Measurements from ENCODE around the gene KCNQ4. TPM values are rescaled to one million over a fixed set of nuclear protein-coding genes. Genes with fewer than 3 reads are reported as not detected.

The KCNQ4 gene
- total and polyA plus RNA-seq, 2 donors (not counting 3 experiments of a cell fraction or from before 2014, with no cell fraction given): 0.06 to 0.07 TPM

- TF ChIP-seq POLR2AphosphoS5 (IDR thresholded peaks at IDR 0.05; ENCODE audit: insufficient read depth, low read depth, low read length) (no peak), CTCF (IDR thresholded peaks at IDR 0.05; ENCODE audit: extremely low read depth in 1 of 2, insufficient read depth in 1 of 2, low read depth in 1 of 2, low read length in 2 of 2) (no peak), JUN (IDR thresholded peaks at IDR 0.05; ENCODE audit: borderline replicate concordance, insufficient read depth, insufficient read length, low read depth) (no peak), POLR2A (IDR thresholded peaks at IDR 0.05; ENCODE audit: low read depth, low read length) (no peak), MYC (IDR thresholded peaks at IDR 0.05; ENCODE audit: low read depth, low read length) (no peak), EZH2 (IDR thresholded peaks at IDR 0.05; ENCODE audit: borderline replicate concordance, low read depth, low read length, severe bottlenecking) (no peak), FOS (IDR thresholded peaks at IDR 0.05; ENCODE audit: borderline replicate concordance, insufficient read depth, low read length) (no peak), GATA2 (IDR thresholded peaks at IDR 0.05; ENCODE audit: insufficient read depth, insufficient read length, low read depth, low read length) (no peak)
- TF ChIP-seq, protein P1, sequence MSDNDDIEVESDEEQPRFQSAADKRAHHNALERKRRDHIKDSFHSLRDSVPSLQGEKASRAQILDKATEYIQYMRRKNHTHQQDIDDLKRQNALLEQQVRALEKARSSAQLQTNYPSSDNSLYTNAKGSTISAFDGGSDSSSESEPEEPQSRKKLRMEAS (IDR thresholded peaks at IDR 0.05; ENCODE audit: insufficient read depth, insufficient read length): no peak
Observed at GRCh38 chr1:40787737-40788560, 4.4 kb downstream of the KCNQ4 start.

More at GRCh38 chr1:40787737-40788560, 4.4 kb downstream of the KCNQ4 start:
- H3K36me3 ChIP-seq (ENCODE audit: control insufficient read depth in 2 of 2, extremely low read depth in 1 of 2, insufficient read depth in 2 of 2, low read length in 2 of 2): no peaks in the 10 kb centered on the region
- no peaks in the 10 kb centered on the region for H3K4me1 ChIP-seq (ENCODE audit: control insufficient read depth, extremely low read depth, insufficient read depth, low read length)
- H4K20me1 ChIP-seq (replicated peaks; ENCODE audit: control insufficient read depth, extremely low read depth, insufficient read depth, low read length): no peaks in the 10 kb centered on the region
- no peak overlapping the region for H2AFZ ChIP-seq (ENCODE audit: low read depth, low read length)
- no peak for FAIRE-seq
- H3K4me3 ChIP-seq (replicated peaks in 1 of 3; ENCODE audit: insufficient read depth in 1 of 3, low read depth in 1 of 3, low read length in 3 of 3): no peak overlapping the region
- ChIA-PET CTCF (interaction anchor here (1.7 kb wide), 1 partner anchor 14 kb away, joined by 7 read pairs; no protein-coding TSS in a partner anchor), POLR2A (no interaction called here)
- H3K27ac ChIP-seq (ENCODE audit: insufficient read depth, low read depth, low read length): no peak overlapping the region
- no TSS peak for BruUV-seq (replicated peaks)
- no peaks in the 10 kb centered on the region for H3K9me1 ChIP-seq (replicated peaks; ENCODE audit: control insufficient read depth, extremely low read depth, insufficient read depth, low read length)
- H3K4me2 ChIP-seq (ENCODE audit: insufficient read depth, low read length): no peak overlapping the region
- H3K9ac ChIP-seq (replicated peaks; ENCODE audit: extremely low read depth, insufficient read depth, low read length): no peak overlapping the region
- dilution Hi-C loops (cut with MboI; ENCODE audit: extremely low pct_ligation_motif_present, low sequenced_read_pairs) (no loop called here), intact Hi-C loops (cut with micrococcal nuclease) (no loop called here)
- H3K27me3 ChIP-seq (ENCODE audit: control insufficient read depth in 2 of 2, insufficient read depth in 2 of 2, low read length in 2 of 2): peaks cover 12 to 20% of the 10 kb centered on the region in 2 experiments
- DNase-seq (ENCODE audit: low read depth, low spot score): no peak
- no peaks in the 10 kb centered on the region for H3K9me3 ChIP-seq (replicated peaks; ENCODE audit: control insufficient read depth, insufficient read depth, low read length)
- H3K79me2 ChIP-seq (ENCODE audit: control insufficient read depth, insufficient read depth, low read length): no peaks in the 10 kb centered on the region
